Glutamatergic neuron (in vitro differentiated cells): Measurements from ENCODE around the gene CFHR1. TPM values are rescaled to one million over a fixed set of nuclear protein-coding genes. Genes with fewer than 3 reads are reported as not detected.

ENCODE experiments used
- DNase-seq: peaks from one replicate; pipeline ENCODE4 v3.0.0; 2022
- H3K27ac Mint-ChIP-seq: one replicate; pipeline ENCODE4 v1.8.0; 2020; ENCODE audit warnings: mild to moderate bottlenecking, mixed read lengths, inconsistent platforms; ENCODE audit not compliant: unreplicated experiment
- H3K27me3 Mint-ChIP-seq: one replicate; pipeline ENCODE4 v1.8.0; 2020; ENCODE audit warnings: mild to moderate bottlenecking, moderate library complexity, mixed read lengths, inconsistent platforms; ENCODE audit not compliant: unreplicated experiment
- H3K36me3 Mint-ChIP-seq: one replicate; pipeline ENCODE4 v1.8.0; 2020; ENCODE audit warnings: mild to moderate bottlenecking, mixed read lengths, inconsistent platforms; ENCODE audit not compliant: unreplicated experiment
- H3K4me1 Mint-ChIP-seq: one replicate; pipeline ENCODE4 v1.8.0; 2020; ENCODE audit warnings: mild to moderate bottlenecking, low read depth, mixed read lengths, inconsistent platforms; ENCODE audit not compliant: unreplicated experiment
- H3K4me3 Mint-ChIP-seq: one replicate; pipeline ENCODE4 v1.8.0; 2020; ENCODE audit warnings: mild to moderate bottlenecking, mixed read lengths, inconsistent platforms; ENCODE audit not compliant: unreplicated experiment
- H3K9me3 Mint-ChIP-seq: one replicate; pipeline ENCODE4 v1.8.0; 2020; ENCODE audit warnings: mild to moderate bottlenecking, moderate library complexity, mixed read lengths, inconsistent platforms; ENCODE audit not compliant: unreplicated experiment
- CTCF ChIP-seq: fragments of 200-600 bp; sonication (generic); IDR thresholded peaks from one replicate; pipeline ENCODE4 v1.5.0; 2021; ENCODE audit not compliant: partially characterized antibody, unreplicated experiment
- total RNA-seq: library from RNA; stranded (reverse); fragmentation: NEBNext Ultra II Directional; extraction: Animal tissue kit (Norgen Biotek cat#: 25700); gene quantifications from one replicate; pipeline ENCODE4 v1.2.1, GENCODE V29; 2021; ENCODE audit not compliant: unreplicated experiment

Gene CFHR1
- total RNA-seq, 1 donor from 2014 or later, result not detected

GRCh38 chr1:196877964-196878363 lies 58.4 kb downstream of the CFHR1 start:
- Mint-ChIP-seq H3K4me1 (no peaks in the 10 kb centered on the region), H3K36me3 (no peaks in the 10 kb centered on the region), H3K27ac (no peak overlapping the region), H3K27me3 (peaks cover 2% of the 10 kb centered on the region), H3K9me3 (peaks cover under 1% of the 10 kb centered on the region), H3K4me3 (peak overlapping the region; percentile 82)
- peak; percentile 28 for DNase-seq
- TF ChIP-seq CTCF, result no peak

Other genes with a start within 250 kb of the CFHR1 start
- gene KCNT2, start 211.3 kb upstream of the CFHR1 start, total RNA-seq, result 126 TPM
- gene CFH, start 167.7 kb upstream of the CFHR1 start, total RNA-seq, result not detected
- not detected for gene CFHR3, start 44.9 kb upstream of the CFHR1 start, total RNA-seq
- not detected for gene CFHR4, start 68.3 kb downstream of the CFHR1 start, total RNA-seq
- gene CFHR2, start 124.0 kb downstream of the CFHR1 start, total RNA-seq, result not detected
- gene CFHR5, start 157.8 kb downstream of the CFHR1 start, total RNA-seq, result not detected
- gene F13B, start 247.5 kb downstream of the CFHR1 start, total RNA-seq, result not detected